ENCODE measurements around the gene TAS1R1.

The TAS1R1 gene

DNA sequence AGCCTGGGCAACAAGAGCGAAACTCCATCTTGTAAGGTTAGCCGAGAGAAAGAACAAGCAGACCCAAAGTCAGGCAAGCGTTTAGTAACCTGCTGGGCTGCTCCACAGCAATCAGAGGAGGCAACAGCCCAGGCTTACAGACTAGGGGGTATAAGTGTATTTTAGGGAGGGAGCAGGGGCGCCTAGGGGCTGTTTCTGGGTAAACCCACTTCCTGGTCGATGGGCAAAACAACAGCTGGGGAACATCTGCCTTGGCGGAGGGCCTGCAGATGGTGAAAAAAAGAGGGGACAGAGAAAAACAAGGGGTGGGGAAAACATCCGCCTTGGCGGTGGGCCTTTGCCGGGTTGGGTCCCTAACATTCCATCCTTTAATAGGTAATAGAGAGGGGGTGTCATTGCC lies 5.2 kb downstream of the TAS1R1 start:
- Histone ChIP-seq H3K27me3 (replicated peaks; ENCODE audit: control insufficient read depth, insufficient read depth, low read length) (no peaks in the 10 kb centered on the region; the same call in 1 of the 2 replicates), H3K36me3 (ENCODE audit: control insufficient read depth, insufficient read depth, low read length) (no peaks in the 10 kb centered on the region), H3K4me3 (replicated peaks; ENCODE audit: low read depth, low read length) (no peak overlapping the region)
- no peak for DNase-seq (ENCODE audit: extremely low read depth, insufficient read length)
- TF ChIP-seq, protein P1, sequence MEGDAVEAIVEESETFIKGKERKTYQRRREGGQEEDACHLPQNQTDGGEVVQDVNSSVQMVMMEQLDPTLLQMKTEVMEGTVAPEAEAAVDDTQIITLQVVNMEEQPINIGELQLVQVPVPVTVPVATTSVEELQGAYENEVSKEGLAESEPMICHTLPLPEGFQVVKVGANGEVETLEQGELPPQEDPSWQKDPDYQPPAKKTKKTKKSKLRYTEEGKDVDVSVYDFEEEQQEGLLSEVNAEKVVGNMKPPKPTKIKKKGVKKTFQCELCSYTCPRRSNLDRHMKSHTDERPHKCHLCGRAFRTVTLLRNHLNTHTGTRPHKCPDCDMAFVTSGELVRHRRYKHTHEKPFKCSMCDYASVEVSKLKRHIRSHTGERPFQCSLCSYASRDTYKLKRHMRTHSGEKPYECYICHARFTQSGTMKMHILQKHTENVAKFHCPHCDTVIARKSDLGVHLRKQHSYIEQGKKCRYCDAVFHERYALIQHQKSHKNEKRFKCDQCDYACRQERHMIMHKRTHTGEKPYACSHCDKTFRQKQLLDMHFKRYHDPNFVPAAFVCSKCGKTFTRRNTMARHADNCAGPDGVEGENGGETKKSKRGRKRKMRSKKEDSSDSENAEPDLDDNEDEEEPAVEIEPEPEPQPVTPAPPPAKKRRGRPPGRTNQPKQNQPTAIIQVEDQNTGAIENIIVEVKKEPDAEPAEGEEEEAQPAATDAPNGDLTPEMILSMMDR (IDR thresholded peaks at IDR 0.05; ENCODE audit: insufficient read depth, low read length, poor library complexity, severe bottlenecking) = no peak

DNA sequence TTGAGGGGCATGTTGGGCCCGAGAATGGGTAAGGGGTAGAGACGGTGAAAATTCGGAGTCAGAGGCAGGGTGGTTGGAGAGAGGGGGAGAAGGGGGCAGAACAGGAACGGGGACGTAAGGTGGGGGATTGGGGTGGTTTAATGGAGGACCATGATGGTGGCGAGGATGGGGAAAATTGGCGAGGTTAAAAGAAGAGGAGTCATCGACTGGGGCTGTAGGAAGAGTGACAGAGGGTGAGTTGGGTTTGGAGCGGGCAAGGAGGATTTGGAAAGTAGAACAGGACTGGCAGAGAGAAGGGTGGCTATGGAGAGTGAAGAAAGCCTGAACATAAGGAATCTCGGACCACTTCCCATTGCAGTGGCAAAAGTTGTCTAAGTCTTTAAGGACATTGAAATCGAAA lies 13.9 kb downstream of the TAS1R1 start:
- H3K36me3 ChIP-seq (ENCODE audit: control insufficient read depth, insufficient read depth, low read length) = no peaks in the 10 kb centered on the region
- H3K4me3 ChIP-seq (replicated peaks; ENCODE audit: low read depth, low read length) = no peak overlapping the region
- TF ChIP-seq, protein P1 (IDR thresholded peaks at IDR 0.05; ENCODE audit: insufficient read depth, low read length, poor library complexity, severe bottlenecking) = no peak
- H3K27me3 ChIP-seq (replicated peaks; ENCODE audit: control insufficient read depth, insufficient read depth, low read length) = no peaks in the 10 kb centered on the region; the same call in 1 of the 2 replicates
- DNase-seq (ENCODE audit: extremely low read depth, insufficient read length) = no peak

DNA sequence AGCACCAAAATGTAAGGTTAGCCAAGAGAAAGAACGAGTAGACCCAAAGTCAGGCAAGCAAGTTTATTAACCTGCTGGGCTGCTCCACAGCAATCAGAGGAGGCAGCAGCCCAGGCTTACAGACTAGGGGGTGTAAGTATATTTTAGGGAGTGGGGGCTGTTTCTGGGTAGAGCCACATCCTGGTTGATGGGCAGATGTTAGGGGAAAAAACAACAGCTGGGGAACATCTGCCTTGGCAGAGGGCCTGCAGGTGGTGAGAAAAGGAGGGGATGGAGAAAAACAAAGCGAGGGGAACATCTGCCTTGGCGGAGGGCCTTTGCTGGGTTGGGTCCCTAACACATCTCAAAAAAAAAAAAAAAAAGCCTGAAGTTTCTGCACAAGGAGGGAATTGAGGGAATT lies 15.0 kb downstream of the TAS1R1 start:
- Histone ChIP-seq H3K4me3 (replicated peaks; ENCODE audit: low read depth, low read length) (no peak overlapping the region), H3K27me3 (replicated peaks; ENCODE audit: control insufficient read depth, insufficient read depth, low read length) (no peaks in the 10 kb centered on the region), H3K36me3 (ENCODE audit: control insufficient read depth, insufficient read depth, low read length) (no peaks in the 10 kb centered on the region)
- TF ChIP-seq, protein P1 (IDR thresholded peaks at IDR 0.05; ENCODE audit: insufficient read depth, low read length, poor library complexity, severe bottlenecking) = no peak
- DNase-seq (ENCODE audit: extremely low read depth, insufficient read length) = no peak

DNA sequence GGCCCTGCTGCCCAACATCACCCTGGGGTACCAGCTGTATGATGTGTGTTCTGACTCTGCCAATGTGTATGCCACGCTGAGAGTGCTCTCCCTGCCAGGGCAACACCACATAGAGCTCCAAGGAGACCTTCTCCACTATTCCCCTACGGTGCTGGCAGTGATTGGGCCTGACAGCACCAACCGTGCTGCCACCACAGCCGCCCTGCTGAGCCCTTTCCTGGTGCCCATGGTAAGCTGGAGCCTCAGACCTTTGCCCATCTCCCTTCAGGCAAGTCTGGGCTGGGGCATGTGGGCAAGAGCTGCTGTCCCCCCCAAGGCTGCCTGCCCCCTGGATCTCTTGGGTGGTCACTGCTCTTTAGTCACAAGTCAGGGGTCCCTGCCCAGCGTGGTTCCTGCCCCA lies 15.9 kb downstream of the TAS1R1 start:
- no peak for DNase-seq (ENCODE audit: extremely low read depth, insufficient read length)
- Histone ChIP-seq H3K27me3 (replicated peaks; ENCODE audit: control insufficient read depth, insufficient read depth, low read length) (no peaks in the 10 kb centered on the region), H3K36me3 (ENCODE audit: control insufficient read depth, insufficient read depth, low read length) (no peaks in the 10 kb centered on the region), H3K4me3 (replicated peaks; ENCODE audit: low read depth, low read length) (no peak overlapping the region)
- TF ChIP-seq, protein P1 (IDR thresholded peaks at IDR 0.05; ENCODE audit: insufficient read depth, low read length, poor library complexity, severe bottlenecking) = no peak

DNA sequence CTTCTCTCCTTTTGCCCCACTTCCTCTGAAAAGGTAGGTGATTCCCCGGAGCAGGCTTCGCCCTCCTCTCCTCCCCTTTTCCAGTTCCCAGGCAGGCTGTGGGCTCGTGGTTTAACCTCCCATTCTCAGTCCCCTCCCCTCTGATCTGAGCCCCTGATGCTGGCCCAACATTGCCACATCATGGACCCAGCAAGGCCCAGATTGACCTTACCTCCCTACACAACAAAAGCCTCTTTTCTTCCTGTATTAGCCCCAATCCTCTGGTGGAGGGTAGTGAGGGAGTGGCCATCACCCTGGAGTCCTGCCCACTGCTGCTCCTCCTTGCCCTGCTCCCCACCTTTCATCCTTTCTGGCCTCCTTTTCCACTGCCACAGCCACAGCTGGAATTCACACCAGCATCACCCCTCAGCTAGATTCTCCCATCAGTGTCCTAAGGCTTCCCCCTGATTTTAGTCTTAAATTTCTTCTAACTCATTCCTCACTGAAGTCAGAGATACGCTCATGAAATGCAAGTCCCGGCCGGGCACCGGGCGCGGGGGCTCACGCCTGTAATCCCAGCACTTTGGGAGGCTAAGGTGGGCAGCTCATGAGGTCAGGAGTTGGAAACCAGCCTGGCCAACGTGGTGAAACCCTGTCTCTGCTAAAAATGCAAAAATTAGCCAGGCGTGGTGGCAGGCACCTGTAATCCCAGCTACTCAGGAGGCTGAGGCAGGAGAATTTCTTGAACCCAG lies 17.7 kb downstream of the TAS1R1 start:
- DNase-seq (ENCODE audit: extremely low read depth, insufficient read length) = no peak
- TF ChIP-seq, protein P1 (IDR thresholded peaks at IDR 0.05; ENCODE audit: insufficient read depth, low read length, poor library complexity, severe bottlenecking) = no peak
- no peaks in the 10 kb centered on the region for H3K36me3 ChIP-seq (ENCODE audit: control insufficient read depth, insufficient read depth, low read length)
- H3K27me3 ChIP-seq (replicated peaks; ENCODE audit: control insufficient read depth, insufficient read depth, low read length) = no peaks in the 10 kb centered on the region
- no peak overlapping the region for H3K4me3 ChIP-seq (replicated peaks; ENCODE audit: low read depth, low read length)
